SK-N-SH (cell line): ENCODE results near the gene MYBPH.

ENCODE experiments used
- EP300 ChIP-seq, 2 experiments: IDR thresholded peaks; 2 replicates each; pipeline versions ENCODE4 v1.4.0 to v1.6.1; 2012; ENCODE audit warnings: borderline replicate concordance in 1 of 2, low read depth in 1 of 2, low read length in 1 of 2
- GABPA ChIP-seq: IDR thresholded peaks from 2 replicates; pipeline ENCODE4 v1.4.0; 2012; ENCODE audit warnings: low read depth, mild to moderate bottlenecking
- MXI1 ChIP-seq: IDR thresholded peaks from 2 replicates; pipeline ENCODE4 v1.6.1; 2012; ENCODE audit warnings: mild to moderate bottlenecking, low read depth, low read length, improper control_type of control experiment
- POLR2AphosphoS5 ChIP-seq: IDR thresholded peaks from 2 replicates; pipeline ENCODE4 v1.6.1; 2012; ENCODE audit warnings: low read depth, low read length
- RAD21 ChIP-seq: IDR thresholded peaks from 2 replicates; pipeline ENCODE4 v1.6.1; 2012; ENCODE audit warnings: mild to moderate bottlenecking, low read length
- TEAD4 ChIP-seq: IDR thresholded peaks from 2 replicates; pipeline ENCODE4 v1.4.0; 2012; ENCODE audit warnings: mild to moderate bottlenecking, borderline replicate concordance; ENCODE audit not compliant: insufficient read depth
- TF ChIP-seq, protein P1 (sequence below): fragments of 200-600 bp; sonication (generic); IDR thresholded peaks from 2 replicates; pipeline ENCODE4 v1.6.1; 2017; ENCODE audit warnings: antibody characterized with exemption, mild to moderate bottlenecking, moderate library complexity
- TF ChIP-seq, protein P2 (sequence below): IDR thresholded peaks from 2 replicates; pipeline ENCODE4 v1.4.0; 2012; ENCODE audit warnings: low read depth
- TF ChIP-seq, protein P3 (sequence below): IDR thresholded peaks from 2 replicates; pipeline ENCODE4 v1.6.1; 2012; ENCODE audit warnings: mild to moderate bottlenecking, low read depth, low read length, moderate library complexity

DNA sequence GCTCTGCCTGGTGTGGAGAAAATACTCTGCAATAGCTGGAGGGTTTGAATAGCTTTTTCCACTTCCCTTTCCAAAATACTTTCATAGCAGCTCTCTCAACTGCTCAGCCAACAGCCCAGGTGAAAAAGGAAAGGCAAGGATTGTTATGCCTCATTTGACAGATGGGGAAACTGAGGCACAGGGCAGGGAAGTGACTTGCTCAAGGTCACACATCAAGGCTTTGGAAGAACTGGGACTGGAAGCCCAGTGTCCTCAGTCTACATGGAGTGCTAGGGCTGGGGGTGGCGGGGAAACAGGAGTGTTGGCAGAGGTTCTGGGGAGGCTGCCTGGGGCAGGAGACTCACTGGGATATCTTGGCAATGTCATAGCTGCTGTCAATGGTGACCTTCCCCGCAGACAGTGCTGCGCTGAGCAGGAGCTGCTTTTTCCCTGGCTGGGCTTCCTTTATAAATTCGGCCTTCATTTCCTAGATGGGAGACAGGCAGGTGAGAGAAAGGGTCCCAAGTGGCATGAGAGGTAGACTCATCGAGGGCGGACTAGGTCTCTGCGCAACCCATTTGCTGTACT is 6.8 kb upstream of the MYBPH start:
- TF ChIP-seq, protein P1, sequence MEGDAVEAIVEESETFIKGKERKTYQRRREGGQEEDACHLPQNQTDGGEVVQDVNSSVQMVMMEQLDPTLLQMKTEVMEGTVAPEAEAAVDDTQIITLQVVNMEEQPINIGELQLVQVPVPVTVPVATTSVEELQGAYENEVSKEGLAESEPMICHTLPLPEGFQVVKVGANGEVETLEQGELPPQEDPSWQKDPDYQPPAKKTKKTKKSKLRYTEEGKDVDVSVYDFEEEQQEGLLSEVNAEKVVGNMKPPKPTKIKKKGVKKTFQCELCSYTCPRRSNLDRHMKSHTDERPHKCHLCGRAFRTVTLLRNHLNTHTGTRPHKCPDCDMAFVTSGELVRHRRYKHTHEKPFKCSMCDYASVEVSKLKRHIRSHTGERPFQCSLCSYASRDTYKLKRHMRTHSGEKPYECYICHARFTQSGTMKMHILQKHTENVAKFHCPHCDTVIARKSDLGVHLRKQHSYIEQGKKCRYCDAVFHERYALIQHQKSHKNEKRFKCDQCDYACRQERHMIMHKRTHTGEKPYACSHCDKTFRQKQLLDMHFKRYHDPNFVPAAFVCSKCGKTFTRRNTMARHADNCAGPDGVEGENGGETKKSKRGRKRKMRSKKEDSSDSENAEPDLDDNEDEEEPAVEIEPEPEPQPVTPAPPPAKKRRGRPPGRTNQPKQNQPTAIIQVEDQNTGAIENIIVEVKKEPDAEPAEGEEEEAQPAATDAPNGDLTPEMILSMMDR = no peak
- TF ChIP-seq, protein P2, sequence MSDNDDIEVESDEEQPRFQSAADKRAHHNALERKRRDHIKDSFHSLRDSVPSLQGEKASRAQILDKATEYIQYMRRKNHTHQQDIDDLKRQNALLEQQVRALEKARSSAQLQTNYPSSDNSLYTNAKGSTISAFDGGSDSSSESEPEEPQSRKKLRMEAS = no peak
- TF ChIP-seq POLR2AphosphoS5 (no peak), EP300 (IDR thresholded peaks at IDR 0.05; ENCODE audit: borderline replicate concordance in 1 of 2, low read depth in 1 of 2, low read length in 1 of 2) (no peak), MXI1 (no peak), GABPA (no peak), TEAD4 (no peak), RAD21 (no peak)
- TF ChIP-seq, protein P3, sequence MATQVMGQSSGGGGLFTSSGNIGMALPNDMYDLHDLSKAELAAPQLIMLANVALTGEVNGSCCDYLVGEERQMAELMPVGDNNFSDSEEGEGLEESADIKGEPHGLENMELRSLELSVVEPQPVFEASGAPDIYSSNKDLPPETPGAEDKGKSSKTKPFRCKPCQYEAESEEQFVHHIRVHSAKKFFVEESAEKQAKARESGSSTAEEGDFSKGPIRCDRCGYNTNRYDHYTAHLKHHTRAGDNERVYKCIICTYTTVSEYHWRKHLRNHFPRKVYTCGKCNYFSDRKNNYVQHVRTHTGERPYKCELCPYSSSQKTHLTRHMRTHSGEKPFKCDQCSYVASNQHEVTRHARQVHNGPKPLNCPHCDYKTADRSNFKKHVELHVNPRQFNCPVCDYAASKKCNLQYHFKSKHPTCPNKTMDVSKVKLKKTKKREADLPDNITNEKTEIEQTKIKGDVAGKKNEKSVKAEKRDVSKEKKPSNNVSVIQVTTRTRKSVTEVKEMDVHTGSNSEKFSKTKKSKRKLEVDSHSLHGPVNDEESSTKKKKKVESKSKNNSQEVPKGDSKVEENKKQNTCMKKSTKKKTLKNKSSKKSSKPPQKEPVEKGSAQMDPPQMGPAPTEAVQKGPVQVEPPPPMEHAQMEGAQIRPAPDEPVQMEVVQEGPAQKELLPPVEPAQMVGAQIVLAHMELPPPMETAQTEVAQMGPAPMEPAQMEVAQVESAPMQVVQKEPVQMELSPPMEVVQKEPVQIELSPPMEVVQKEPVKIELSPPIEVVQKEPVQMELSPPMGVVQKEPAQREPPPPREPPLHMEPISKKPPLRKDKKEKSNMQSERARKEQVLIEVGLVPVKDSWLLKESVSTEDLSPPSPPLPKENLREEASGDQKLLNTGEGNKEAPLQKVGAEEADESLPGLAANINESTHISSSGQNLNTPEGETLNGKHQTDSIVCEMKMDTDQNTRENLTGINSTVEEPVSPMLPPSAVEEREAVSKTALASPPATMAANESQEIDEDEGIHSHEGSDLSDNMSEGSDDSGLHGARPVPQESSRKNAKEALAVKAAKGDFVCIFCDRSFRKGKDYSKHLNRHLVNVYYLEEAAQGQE = no peak
